HCT116 (cell line): Measurements from ENCODE around the gene KY. TPM values are rescaled to one million over a fixed set of nuclear protein-coding genes. Genes with fewer than 3 reads are reported as not detected.

Source experiments
- ATAC-seq: fragments of 200-7000 bp; cut with Tn5 transposase; 2 replicates; pipeline ENCODE4 v1.9.1; 2020; ENCODE audit warnings: mild to moderate bottlenecking, moderate library complexity
- BruUV-seq: library from RNA; stranded (reverse); fragments of 400-500 nt; replicated peaks from 2 replicates; lab custom pipeline; 2021; lab: Mats Ljungman, UMichigan
- CTCF ChIA-PET: fragments of 300-600 bp; sonication (Branson Sonifier 250); formaldehyde crosslinking; loops from one replicate; lab custom pipeline; 2021; ENCODE audit warnings: antibody characterized with exemption; lab: Charles Lee
- POLR2A ChIA-PET: fragments of 300-600, 350-600 bp; sonication (Branson Sonifier 250); formaldehyde crosslinking; loops from one replicate; lab custom pipeline; 2021; ENCODE audit warnings: antibody characterized with exemption; lab: Charles Lee
- RAD21 ChIA-PET, 2 experiments: fragments of 300-600 bp; sonication (Branson Sonifier 250); formaldehyde crosslinking; loops; one replicate each; lab custom pipeline; 2023; ENCODE audit warnings: low total read pairs in 2 of 2; ENCODE audit not compliant: uncharacterized antibody in 2 of 2, unreplicated experiment in 2 of 2, low non-redundant PET in 1 of 2; lab: Charles Lee
- DNase-seq: peaks from one replicate; pipeline ENCODE4 v3.0.0-alpha.2; 2010; ENCODE audit warnings: low read depth, low spot score
- H2AFZ ChIP-seq: fragments of 200-600 bp; shearing (Covaris generic), sonication (generic); 2 replicates; pipeline ENCODE4 v1.6.1; 2017; ENCODE audit warnings: low read depth, mixed run types, mixed read lengths, antibody characterized with exemption, low read length; ENCODE audit not compliant: poor library complexity, severe bottlenecking
- H3K27ac ChIP-seq: 2 replicates; pipeline ENCODE4 v1.5.1; 2012; ENCODE audit warnings: low read depth, low read length
- H3K27me3 ChIP-seq: fragments of 200-600 bp; sonication (generic); 2 replicates; pipeline ENCODE4 v1.6.1; 2016; ENCODE audit warnings: mixed run types, low read length, mixed read lengths; ENCODE audit not compliant: insufficient read depth
- H3K36me3 ChIP-seq, 2 experiments: fragments of 200-500 bp in 1 of 2; fragments of 200-600 bp in 1 of 2; sonication (Bioruptor generic) in 1 of 2; sonication (generic) in 1 of 2; 2 replicates each; pipeline versions ENCODE4 v1.5.1 to v1.6.1; 2014 to 2016; ENCODE audit warnings: low read length in 2 of 2, inconsistent platforms in 1 of 2, mixed read lengths in 1 of 2, mixed run types in 1 of 2; ENCODE audit not compliant: insufficient read depth in 2 of 2, control insufficient read depth in 1 of 2
- H3K4me1 ChIP-seq, 2 experiments: fragments of 200-600 bp in 1 of 2; sonication (generic) in 1 of 2; 2 replicates each; pipeline versions ENCODE4 v1.5.1 to v1.6.1; 2012 to 2017; ENCODE audit warnings: low read length in 2 of 2, inconsistent platforms in 1 of 2, mild to moderate bottlenecking in 1 of 2, mixed read lengths in 1 of 2, mixed run types in 1 of 2, moderate library complexity in 1 of 2; ENCODE audit not compliant: insufficient read depth in 2 of 2, control insufficient read depth in 1 of 2
- H3K4me2 ChIP-seq: fragments of 200-600 bp; sonication (generic); 2 replicates; pipeline ENCODE4 v1.6.1; 2017; ENCODE audit warnings: mixed run types, low read length, mixed read lengths
- H3K4me3 ChIP-seq, 2 experiments: fragments of 200-600 bp in 1 of 2; sonication (generic) in 1 of 2; replicated peaks in 1 of 2; 2 replicates each; pipeline ENCODE4 v1.5.1; 2011 to 2016; ENCODE audit warnings: low read length in 2 of 2, control low read depth in 1 of 2, low read depth in 1 of 2, mild to moderate bottlenecking in 1 of 2, mixed read lengths in 1 of 2, mixed run types in 1 of 2
- H3K79me2 ChIP-seq: fragments of 200-600 bp; sonication (generic); 2 replicates; pipeline ENCODE4 v1.6.1; 2017; ENCODE audit warnings: mild to moderate bottlenecking, mixed run types, low read length, moderate library complexity, mixed read lengths; ENCODE audit not compliant: insufficient read depth
- H3K9ac ChIP-seq: fragments of 200-600 bp; sonication (generic); 2 replicates; pipeline ENCODE4 v1.6.1; 2016; ENCODE audit warnings: low read length, mixed read lengths
- H3K9me2 ChIP-seq: fragments of 200-600 bp; sonication (generic), shearing (Covaris generic); 2 replicates; pipeline ENCODE4 v1.6.1; 2017; ENCODE audit warnings: mixed run types, mild to moderate bottlenecking, moderate library complexity; ENCODE audit not compliant: insufficient read depth
- H3K9me3 ChIP-seq, 2 experiments: fragments of 200-500 bp in 1 of 2; fragments of 200-600 bp in 1 of 2; sonication (Bioruptor generic) in 1 of 2; sonication (generic) in 1 of 2; 2 replicates each; pipeline ENCODE4 v1.6.1; 2014 to 2017; ENCODE audit warnings: low read length in 2 of 2, mixed read lengths in 2 of 2, inconsistent platforms in 1 of 2, low read depth in 1 of 2, mild to moderate bottlenecking in 1 of 2, mixed run types in 1 of 2, moderate library complexity in 1 of 2; ENCODE audit not compliant: control insufficient read depth in 1 of 2, insufficient read depth in 1 of 2
- H4K20me1 ChIP-seq: fragments of 200-600 bp; sonication (generic), shearing (Covaris generic); 2 replicates; pipeline ENCODE4 v1.6.1; 2017; ENCODE audit warnings: mixed run types, mild to moderate bottlenecking, moderate library complexity; ENCODE audit not compliant: insufficient read depth
- ATF3 ChIP-seq: IDR thresholded peaks from 2 replicates; pipeline ENCODE4 v1.6.1; 2012
- CBX3 ChIP-seq: IDR thresholded peaks from 2 replicates; pipeline ENCODE4 v1.6.1; 2012; ENCODE audit warnings: low read depth
- CEBPB ChIP-seq: IDR thresholded peaks from 2 replicates; pipeline ENCODE4 v1.6.1; 2012; ENCODE audit warnings: low read depth
- CTCF ChIP-seq, 3 experiments: fragments of 200-600 bp in 1 of 3; sonication (generic) in 1 of 3; IDR thresholded peaks in 2 of 3; conservative IDR thresholded peaks in 1 of 3; 2 replicates each; pipeline ENCODE4 v1.5.1; 2012 to 2017; ENCODE audit warnings: low read depth in 2 of 3, low read length in 2 of 3, antibody characterized with exemption in 1 of 3, borderline replicate concordance in 1 of 3, control low read depth in 1 of 3, mild to moderate bottlenecking in 1 of 3, mixed read lengths in 1 of 3, mixed run types in 1 of 3, moderate library complexity in 1 of 3; ENCODE audit not compliant: insufficient read depth in 1 of 3
- EGR1 ChIP-seq: IDR thresholded peaks from 2 replicates; pipeline ENCODE4 v1.6.1; 2012; ENCODE audit warnings: low read depth
- ELF1 ChIP-seq: IDR thresholded peaks from 2 replicates; pipeline ENCODE4 v1.6.1; 2012; ENCODE audit warnings: low read depth, borderline replicate concordance
- FOSL1 ChIP-seq: IDR thresholded peaks from 2 replicates; pipeline ENCODE4 v1.6.1; 2012; ENCODE audit warnings: low read depth
- POLR2A ChIP-seq: IDR thresholded peaks from 2 replicates; pipeline ENCODE4 v1.7.0; 2011; ENCODE audit warnings: borderline replicate concordance; ENCODE audit not compliant: insufficient read depth, insufficient read length; ENCODE audit errors: extremely low read depth
- SIN3A ChIP-seq: IDR thresholded peaks from 2 replicates; pipeline ENCODE4 v1.6.1; 2012; ENCODE audit warnings: low read depth
- SP1 ChIP-seq: IDR thresholded peaks from 2 replicates; pipeline ENCODE4 v1.6.1; 2012; ENCODE audit warnings: low read depth
- SRF ChIP-seq: IDR thresholded peaks from 2 replicates; pipeline ENCODE4 v1.6.1; 2012; ENCODE audit warnings: low read depth
- TCF7L2 ChIP-seq: IDR thresholded peaks from 2 replicates; pipeline ENCODE4 v1.7.0; 2011; ENCODE audit warnings: borderline replicate concordance, inconsistent platforms; ENCODE audit not compliant: insufficient read depth, insufficient read length; ENCODE audit errors: extremely low read depth
- ZNF274 ChIP-seq: fragments of 200-500 bp; sonication (Bioruptor generic); IDR thresholded peaks from 2 replicates; pipeline ENCODE4 v1.6.1; 2014; ENCODE audit warnings: mild to moderate bottlenecking, low read depth, low read length, inconsistent platforms
- intact Hi-C: fragments of 100-400 bp; cut with micrococcal nuclease; formaldehyde crosslinking; loops from 2 replicates; pipeline ENCODE4 v1.10.0; 2022
- total RNA-seq: library from RNA; stranded (reverse); gene quantifications from one replicate; pipeline ENCODE4 v1.2.1, GENCODE V29; 2021; ENCODE audit not compliant: unreplicated experiment

Gene KY
- total RNA-seq, 1 experiment from 2014 or later, result not detected

GRCh38 chr3:134693804-134694203 lies 43.0 kb upstream of the KY start:
- H3K4me1 ChIP-seq, result no peaks in the 10 kb centered on the region
- H3K36me3 ChIP-seq, result no peaks in the 10 kb centered on the region
- intact Hi-C loops, result no loop called here
- CTCF ChIA-PET, result no interaction called here
- no TSS peak for BruUV-seq
- H3K4me3 ChIP-seq, result no peak overlapping the region
- H4K20me1 ChIP-seq, result no peaks in the 10 kb centered on the region
- no peak overlapping the region for H3K4me2 ChIP-seq
- DNase-seq (no peak), ATAC-seq (no peak)
- RAD21 ChIA-PET, result no interaction called here
- no peaks in the 10 kb centered on the region for H3K9me2 ChIP-seq
- H3K79me2 ChIP-seq, result no peaks in the 10 kb centered on the region
- no peak overlapping the region for H3K9ac ChIP-seq
- POLR2A ChIA-PET, result no interaction called here
- H2AFZ ChIP-seq, result no peak overlapping the region
- no peaks in the 10 kb centered on the region for H3K9me3 ChIP-seq
- H3K27me3 ChIP-seq, result peaks cover 41% of the 10 kb centered on the region; the same call in 1 of the 2 replicates
- no peak overlapping the region for H3K27ac ChIP-seq
- no peak for TF ChIP-seq SP1
- no peak for TF ChIP-seq SIN3A
- no peak for TF ChIP-seq ELF1
- no peak for TF ChIP-seq ZNF274
- TF ChIP-seq, all 23 proteins: peak for 0

- ChIA-PET POLR2A (no interaction called here), CTCF (no interaction called here), RAD21 (no interaction called here)
- intact Hi-C loops, result no loop called here
- H3K9ac ChIP-seq, result no peak overlapping the region
- no peak overlapping the region for H3K27ac ChIP-seq
- H3K4me2 ChIP-seq, result no peak overlapping the region
- no peaks in the 10 kb centered on the region for H3K36me3 ChIP-seq
- no peak for TF ChIP-seq TCF7L2
- no peak for TF ChIP-seq SIN3A
- no peak for TF ChIP-seq FOSL1
- TF ChIP-seq CBX3, result no peak
- TF ChIP-seq EGR1, result no peak
- TF ChIP-seq ATF3, result no peak
- TF ChIP-seq SRF, result no peak
- TF ChIP-seq SP1, result no peak
- TF ChIP-seq POLR2A, result no peak
- no peak for TF ChIP-seq CTCF (IDR thresholded peaks at IDR 0.05 in 2 of 3, conservative IDR thresholded peaks at IDR 0.05 in 1 of 3; ENCODE audit: borderline replicate concordance in 1 of 3, insufficient read depth in 1 of 3, low read depth in 2 of 3, low read length in 2 of 3)
- no peak for TF ChIP-seq CEBPB
- TF ChIP-seq ZNF274, result no peak
- BruUV-seq, result no TSS peak
- H3K4me3 ChIP-seq, result no peak overlapping the region
- H3K9me3 ChIP-seq, result no peaks in the 10 kb centered on the region
- peaks cover 43% of the 10 kb centered on the region for H3K27me3 ChIP-seq
- H4K20me1 ChIP-seq, result no peaks in the 10 kb centered on the region
- no peaks in the 10 kb centered on the region for H3K79me2 ChIP-seq
- no peak for DNase-seq
- no peak for ATAC-seq
- H2AFZ ChIP-seq, result no peak overlapping the region
- H3K4me1 ChIP-seq, result no peaks in the 10 kb centered on the region
- no peaks in the 10 kb centered on the region for H3K9me2 ChIP-seq
Observed at GRCh38 chr3:134693226-134693625, 42.4 kb upstream of the KY start.
